H1 (cell line): ENCODE data around the gene ARHGEF40. TPM values are rescaled to one million over a fixed set of nuclear protein-coding genes. Genes with fewer than 3 reads are reported as not detected.

Source experiments
- CTCF ChIA-PET: fragments of 300-600 bp; sonication (Branson Sonifier 250); formaldehyde crosslinking; loops from one replicate; lab custom pipeline; 2021; ENCODE audit not compliant: partially characterized antibody; lab: Charles Lee
- POLR2A ChIA-PET: fragments of 300-600 bp; sonication (Branson Sonifier 250); formaldehyde crosslinking; loops from one replicate; lab custom pipeline; 2021; ENCODE audit warnings: inconsistent platforms; ENCODE audit not compliant: partially characterized antibody; lab: Charles Lee
- DNase-seq, 2 experiments: peaks; one replicate each; pipeline versions ENCODE4 v3.0.0 to v3.0.0-alpha.2; 2010 to 2022; ENCODE audit warnings: low spot score in 2 of 2, low read depth in 1 of 2, mixed read lengths in 1 of 2
- FAIRE-seq: peaks from 2 replicates; lab custom pipeline; 2011; peaks lifted over from hg19 to GRCh38; lab: Jason Lieb, UNC
- H2AFZ ChIP-seq: 2 replicates; pipeline ENCODE4 v1.8.1; 2012; ENCODE audit warnings: low read length, inconsistent platforms
- H2AK5ac ChIP-seq: 2 replicates; pipeline ENCODE4 v1.6.1; 2013; ENCODE audit warnings: low read depth, low read length
- H2BK120ac ChIP-seq: replicated peaks from 2 replicates; pipeline ENCODE3; 2013; ENCODE audit warnings: low read depth, low read length, inconsistent platforms
- H2BK12ac ChIP-seq: 2 replicates; pipeline ENCODE4 v1.6.1; 2013; ENCODE audit warnings: low read depth, low read length
- H2BK15ac ChIP-seq: 2 replicates; pipeline ENCODE4 v1.6.1; 2013; ENCODE audit warnings: low read length
- H2BK20ac ChIP-seq: 2 replicates; pipeline ENCODE4 v1.6.1; 2013; ENCODE audit warnings: low read length
- H2BK5ac ChIP-seq: 2 replicates; pipeline ENCODE4 v1.6.1; 2013; ENCODE audit warnings: low read depth, low read length
- H3K14ac ChIP-seq: 2 replicates; pipeline ENCODE4 v1.6.1; 2013; ENCODE audit warnings: inconsistent platforms; ENCODE audit not compliant: insufficient read length
- H3K18ac ChIP-seq: 2 replicates; pipeline ENCODE4 v1.6.1; 2013; ENCODE audit warnings: low read length; ENCODE audit errors: extremely low read depth
- H3K23ac ChIP-seq: 2 replicates; pipeline ENCODE4 v1.6.1; 2013; ENCODE audit warnings: inconsistent platforms; ENCODE audit not compliant: insufficient read length
- H3K23me2 ChIP-seq: 2 replicates; pipeline ENCODE4 v1.6.1; 2013; ENCODE audit warnings: low read depth, low read length
- H3K27ac ChIP-seq: 2 replicates; pipeline ENCODE4 v1.6.1; 2011; ENCODE audit warnings: low read depth, low read length, inconsistent platforms
- H3K27me3 ChIP-seq, 4 experiments: replicated peaks in 1 of 4; 1 replicate in 1 of 4; 2 replicates in 3 of 4; pipeline versions ENCODE4 v1.6.1 to v1.8.1; 2011 to 2013; ENCODE audit warnings: low read length in 3 of 4, mild to moderate bottlenecking in 3 of 4, inconsistent platforms in 2 of 4, mixed read lengths in 2 of 4, moderate library complexity in 1 of 4; ENCODE audit not compliant: control insufficient read depth in 3 of 4, insufficient read depth in 3 of 4; ENCODE audit errors: extremely low read depth in 1 of 4
- H3K36me3 ChIP-seq, 4 experiments: 2 replicates each; pipeline versions ENCODE4 v1.6.1 to v1.8.1; 2011 to 2013; ENCODE audit warnings: mild to moderate bottlenecking in 4 of 4, low read length in 3 of 4, moderate library complexity in 2 of 4, control low read depth in 1 of 4, inconsistent platforms in 1 of 4; ENCODE audit not compliant: insufficient read depth in 4 of 4, control insufficient read depth in 2 of 4
- H3K4ac ChIP-seq: replicated peaks from 2 replicates; pipeline ENCODE3; 2013; ENCODE audit warnings: low read length, low read depth, mixed read lengths, inconsistent platforms; ENCODE audit not compliant: insufficient read length
- H3K4me1 ChIP-seq, 4 experiments: replicated peaks in 1 of 4; 1 replicate in 1 of 4; 2 replicates in 3 of 4; pipeline versions ENCODE4 v1.6.1 to v1.8.1; 2011 to 2013; ENCODE audit warnings: low read length in 3 of 4, inconsistent platforms in 2 of 4, mixed read lengths in 1 of 4; ENCODE audit not compliant: insufficient read depth in 4 of 4, control insufficient read depth in 3 of 4
- H3K4me2 ChIP-seq, 2 experiments: 2 replicates each; pipeline versions ENCODE4 v1.6.1 to v1.8.1; 2011 to 2013; ENCODE audit warnings: low read depth in 2 of 2, low read length in 2 of 2, control low read depth in 1 of 2, inconsistent platforms in 1 of 2, mild to moderate bottlenecking in 1 of 2; ENCODE audit not compliant: insufficient read depth in 1 of 2
- H3K4me3 ChIP-seq, 4 experiments: fragments of 200-600, 300-600 bp in 1 of 4; sonication (generic), shearing (Covaris generic), sonication (Bioruptor Twin) in 1 of 4; 2 replicates each; pipeline versions ENCODE4 v1.5.1 to v1.8.1; 2011 to 2016; ENCODE audit warnings: low read length in 4 of 4, low read depth in 3 of 4, control low read depth in 2 of 4, inconsistent platforms in 2 of 4, mild to moderate bottlenecking in 2 of 4, mixed read lengths in 1 of 4, moderate library complexity in 1 of 4; ENCODE audit not compliant: insufficient read depth in 2 of 4; ENCODE audit errors: extremely low read depth in 1 of 4
- H3K56ac ChIP-seq: replicated peaks from 2 replicates; pipeline ENCODE3; 2013; ENCODE audit warnings: low read depth, mild to moderate bottlenecking, mixed read lengths, low read length, inconsistent platforms; ENCODE audit not compliant: insufficient read length
- H3K79me1 ChIP-seq: 2 replicates; pipeline ENCODE4 v1.6.1; 2013; ENCODE audit warnings: low read depth, low read length, control low read depth
- H3K79me2 ChIP-seq, 2 experiments: 2 replicates each; pipeline versions ENCODE4 v1.6.1 to v1.8.1; 2012 to 2013; ENCODE audit warnings: low read length in 2 of 2, mild to moderate bottlenecking in 2 of 2, inconsistent platforms in 1 of 2; ENCODE audit not compliant: insufficient read depth in 2 of 2, control insufficient read depth in 1 of 2
- H3K9ac ChIP-seq, 4 experiments: replicated peaks in 1 of 4; 1 replicate in 1 of 4; 2 replicates in 3 of 4; pipeline versions ENCODE4 v1.6.1 to v1.8.1; 2011 to 2013; ENCODE audit warnings: low read depth in 3 of 4, low read length in 3 of 4, control low read depth in 2 of 4, mild to moderate bottlenecking in 2 of 4, moderate library complexity in 2 of 4, inconsistent platforms in 1 of 4; ENCODE audit errors: extremely low read depth in 1 of 4
- H3K9me3 ChIP-seq, 2 experiments: 2 replicates each; pipeline versions ENCODE4 v1.6.1 to v1.8.1; 2012 to 2013; ENCODE audit warnings: mild to moderate bottlenecking in 2 of 2, moderate library complexity in 2 of 2, control low read depth in 1 of 2, inconsistent platforms in 1 of 2, low read depth in 1 of 2, low read length in 1 of 2, mixed read lengths in 1 of 2; ENCODE audit not compliant: insufficient read depth in 2 of 2
- H4K20me1 ChIP-seq, 2 experiments: replicated peaks in 1 of 2; 2 replicates each; pipeline versions ENCODE3 to v1.8.1; 2011 to 2013; ENCODE audit warnings: inconsistent platforms in 2 of 2, low read length in 2 of 2, mild to moderate bottlenecking in 1 of 2; ENCODE audit not compliant: insufficient read depth in 2 of 2, control insufficient read depth in 1 of 2
- H4K5ac ChIP-seq: 2 replicates; pipeline ENCODE4 v1.6.1; 2013; ENCODE audit warnings: low read length, low read depth, mixed read lengths, inconsistent platforms; ENCODE audit not compliant: insufficient read length
- H4K8ac ChIP-seq: 2 replicates; pipeline ENCODE4 v1.8.0; 2013; ENCODE audit warnings: mild to moderate bottlenecking, moderate library complexity, low read length, inconsistent platforms; ENCODE audit not compliant: insufficient read depth; ENCODE audit errors: extremely low read depth
- H4K91ac ChIP-seq: replicated peaks from 2 replicates; pipeline ENCODE3; 2013; ENCODE audit warnings: low read length, mixed read lengths, inconsistent platforms; ENCODE audit not compliant: insufficient read length
- SAP30 ChIP-seq: fragments of 300-600 bp; sonication (generic); IDR thresholded peaks from 2 replicates; pipeline ENCODE4 v1.7.1; 2012; ENCODE audit warnings: low read length, moderate library complexity, mild to moderate bottlenecking, inconsistent platforms; ENCODE audit not compliant: insufficient read depth, insufficient replicate concordance
- SIX5 ChIP-seq: IDR thresholded peaks from 2 replicates; pipeline ENCODE4 v1.6.1; 2011; ENCODE audit warnings: mild to moderate bottlenecking, low read depth, low read length
- TBP ChIP-seq: IDR thresholded peaks from 2 replicates; pipeline ENCODE4 v1.6.1; 2011; ENCODE audit warnings: low read depth, low read length, improper control_type of control experiment
- WGBS, 2 experiments: shearing (Covaris generic) in 1 of 2; methylation state at CpG; one replicate each; pipeline versions ENCODE4 v1.1.6 to v1.1.7; 2013 to 2015; ENCODE audit warnings: low lambda C conversion rate in 2 of 2, mixed read lengths in 2 of 2, inconsistent platforms in 1 of 2, low coverage in 1 of 2, missing lambda C conversion rate in 1 of 2; ENCODE audit not compliant: insufficient replicate concordance in 2 of 2, insufficient coverage in 1 of 2, insufficient read length in 1 of 2; ENCODE audit errors: extremely low coverage in 1 of 2, missing lambda C conversion rate in 1 of 2; 5-methylcytosine and 5-hydroxymethylcytosine counted together
- polyA plus RNA-seq, 7 experiments: library from polyadenylated mRNA; depleted of rRNA in 3 of 7; stranded (reverse) in 5 of 7; unstranded in 2 of 7; fragments of >200 nt in 5 of 7; fragments of 200-250 nt in 2 of 7; gene quantifications; 1 replicate in 5 of 7; 2 replicates in 1 of 7; 4 replicates in 1 of 7; pipeline versions ENCODE4 v1.2.1 to v1.2.3, GENCODE V29; 2011 to 2013; ENCODE audit warnings: missing spikeins in 2 of 7, mixed read lengths in 2 of 7
- total RNA-seq: library from RNA; stranded (reverse); fragmentation: NEBNext Ultra II Directional; extraction: Animal tissue kit (Norgen Biotek cat#: 25700); gene quantifications from 2 replicates; pipeline ENCODE4 v1.2.1, GENCODE V29; 2021

The ARHGEF40 gene
- total and polyA plus RNA-seq, 2 of the 8 experiments (the other 6 are each of a cell fraction or from before 2014, with no cell fraction given), result 53.1 to 101 TPM

DNA sequence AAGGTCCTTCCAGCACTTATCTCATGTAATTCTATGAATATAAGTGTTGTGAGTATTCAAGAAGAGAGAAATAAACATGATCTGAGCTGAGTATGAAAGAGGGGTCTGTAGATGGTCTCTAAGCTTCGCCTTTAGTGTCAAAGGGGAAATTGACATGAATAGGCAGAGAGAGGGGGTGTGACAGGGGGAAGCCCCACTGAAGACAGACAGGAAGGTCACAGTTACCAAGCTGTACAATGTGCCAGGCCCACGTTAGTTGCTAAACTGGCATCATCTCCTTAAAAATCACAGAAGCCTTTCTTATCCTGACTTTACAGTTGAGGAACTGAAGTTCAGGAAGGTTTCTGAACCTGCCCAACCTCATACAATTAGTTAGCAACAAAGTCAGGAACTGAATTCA, 7.6 kb downstream of the ARHGEF40 start:
- Histone ChIP-seq H2BK20ac (no peak overlapping the region), H3K18ac (no peak overlapping the region), H4K5ac (no peak overlapping the region), H2BK15ac (no peak overlapping the region), H3K4me3 (no peak overlapping the region), H3K23me2 (peaks cover 2% of the 10 kb centered on the region; the same call in 1 of the 2 replicates), H3K27ac (no peak overlapping the region), H4K8ac (no peak overlapping the region), H3K4me2 (no peak overlapping the region), H2BK5ac (no peak overlapping the region), H3K9ac (no peak overlapping the region), H3K4me1 (peaks cover 0 to 1% (median 0%) of the 10 kb centered on the region in 4 experiments; a peak in 1 of 7 replicates), H2BK120ac (no peak overlapping the region), H3K27me3 (no peaks in the 10 kb centered on the region), H3K79me1 (peaks cover 2% of the 10 kb centered on the region), H3K14ac (no peak overlapping the region), H2AFZ (no peak overlapping the region), H3K79me2 (peaks cover 0 to 6% of the 10 kb centered on the region in 2 experiments; a peak in 2 of 4 replicates), H4K20me1 (peaks cover 2 to 9% of the 10 kb centered on the region in 2 experiments), H3K9me3 (no peaks in the 10 kb centered on the region), H3K4ac (no peak overlapping the region), H3K36me3 (peaks cover 46 to 88% (median 69%) of the 10 kb centered on the region in 4 experiments), H3K56ac (no peak overlapping the region), H2AK5ac (no peak overlapping the region), H4K91ac (no peak overlapping the region), H2BK12ac (no peak overlapping the region), H3K23ac (no peak overlapping the region)
- FAIRE-seq, result no peak
- WGBS, 2 experiments, result 84% methylated on average over 2 of the region's 2 CpGs; no CpG with 5 or more reads in 1 of the 2 experiments
- ChIA-PET CTCF (interaction anchor here (1.0 to 8.6 kb wide), 5 partner anchors 10 to 37 kb away, joined by 6 to 72 read pairs (median 25); no protein-coding TSS in a partner anchor), POLR2A (interaction anchor here (2.8 to 12.4 kb wide), 2 partner anchors 7 to 15 kb away, joined by 11 to 245 read pairs; no protein-coding TSS in a partner anchor)
- no peak for DNase-seq
- TF ChIP-seq SIX5 (no peak), TBP (no peak), SAP30 (no peak)
